Inflammatory macrophage (primary cell): Measurements from ENCODE around the gene DPM1.
"Not testable (repeated sequence)": the region's sequence is repeated elsewhere in the genome, so short reads cannot be mapped to it uniquely, and the experiment has no call there.

Experiments
- DNase-seq, 2 donors: peaks; one replicate each; pipeline ENCODE4 v3.0.0-alpha.2; 2020 to 2022

DPM1 gene

GRCh38 chr20:50978533-50978932 is 20.2 kb upstream of the DPM1 start:
- not testable (repeated sequence) for DNase-seq

- DNase-seq: no peak
Observed at GRCh38 chr20:50977066-50978021, 19.0 kb upstream of the DPM1 start.

GRCh38 chr20:50975701-50976330 is 17.5 kb upstream of the DPM1 start:
- no peak for DNase-seq

- no peak for DNase-seq
Observed at GRCh38 chr20:50969912-50970311, 11.6 kb upstream of the DPM1 start.

GRCh38 chr20:50969435-50969834 is 11.1 kb upstream of the DPM1 start:
- no peak for DNase-seq

GRCh38 chr20:50968289-50968688 is 10.0 kb upstream of the DPM1 start:
- DNase-seq: no peak

- DNase-seq: no peak
Observed at GRCh38 chr20:50967586-50967985, 9.3 kb upstream of the DPM1 start.

GRCh38 chr20:50959543-50960126 is 1.3 kb upstream of the DPM1 start:
- no peak for DNase-seq

- DNase-seq: peak; percentile 96 to 97
Observed at GRCh38 chr20:50958615-50959542, 547 bp upstream of the DPM1 start, which contains the start of gene MOCS3. Gene MOCS3 (plus strand): TSS chr20:50958818. CDS start chr20:50958843, 25 bp downstream.

- DNase-seq: no peak
Observed at GRCh38 chr20:50957276-50957675, 1.1 kb downstream of the DPM1 start.

- DNase-seq: no peak
Observed at GRCh38 chr20:50953821-50954220, 4.5 kb downstream of the DPM1 start.

- DNase-seq: no peak
Observed at GRCh38 chr20:50953196-50953595, 5.1 kb downstream of the DPM1 start.

GRCh38 chr20:50948132-50948785 is 10.1 kb downstream of the DPM1 start:
- no peak for DNase-seq

GRCh38 chr20:50943069-50943468 is 15.3 kb downstream of the DPM1 start:
- no peak for DNase-seq

GRCh38 chr20:50933589-50933988 is 24.7 kb downstream of the DPM1 start:
- no peak for DNase-seq

- DNase-seq: no peak
Observed at GRCh38 chr20:50932691-50933280, 25.5 kb downstream of the DPM1 start.

GRCh38 chr20:50932016-50932485 is 26.3 kb downstream of the DPM1 start:
- no peak for DNase-seq

- DNase-seq: peak; percentile 92 to 95
Observed at GRCh38 chr20:50931306-50932015, 26.9 kb downstream of the DPM1 start, which contains the start of gene ADNP. Gene ADNP (minus strand): TSS chr20:50931437. CDS start chr20:50903996, 27,441 bp downstream.

- DNase-seq: no peak
Observed at GRCh38 chr20:50930976-50931305, 27.4 kb downstream of the DPM1 start.
